Choroid plexus epithelial cell (primary cell): Measurements from ENCODE around the gene AVPR2.
A peak's percentile ranks its signal among the peaks of the same experiment; 100 is the strongest.

Experiments used
- DNase-seq: peaks from one replicate; pipeline ENCODE4 v3.0.0-alpha.2; 2010; ENCODE audit warnings: low read depth
- H3K4me3 ChIP-seq: 2 replicates; pipeline ENCODE4 v1.5.1; 2011; ENCODE audit warnings: low read depth, mild to moderate bottlenecking, control low read depth, low read length, moderate library complexity
- TF ChIP-seq, protein P1 (sequence below): conservative IDR thresholded peaks from 2 replicates; pipeline ENCODE4 v1.5.1; 2011; ENCODE audit warnings: low read depth, mild to moderate bottlenecking, control low read depth, inconsistent platforms, low read length, moderate library complexity

AVPR2 gene

DNA sequence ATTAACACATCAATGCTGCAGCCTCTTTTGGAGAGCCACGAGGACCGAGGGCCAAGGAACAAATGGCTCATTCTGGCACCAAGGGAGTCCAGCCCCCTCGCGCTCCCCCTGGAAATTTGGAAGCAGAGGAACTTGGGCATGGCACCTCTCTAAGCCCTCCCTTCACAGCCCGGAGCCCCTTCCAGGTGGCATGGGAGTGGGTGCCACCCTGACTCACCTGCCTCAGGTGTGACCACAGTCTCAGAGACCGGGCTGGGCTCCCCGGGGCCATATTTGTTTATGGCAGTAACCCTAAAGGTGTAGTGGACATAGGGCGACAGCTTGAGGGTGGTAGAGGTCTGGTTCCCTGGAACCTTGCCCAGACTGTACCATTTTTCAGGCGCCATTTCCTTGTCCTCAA lies 37.3 kb upstream of the AVPR2 start:
- no peak overlapping the region for H3K4me3 ChIP-seq
- DNase-seq = no peak
- TF ChIP-seq, protein P1, sequence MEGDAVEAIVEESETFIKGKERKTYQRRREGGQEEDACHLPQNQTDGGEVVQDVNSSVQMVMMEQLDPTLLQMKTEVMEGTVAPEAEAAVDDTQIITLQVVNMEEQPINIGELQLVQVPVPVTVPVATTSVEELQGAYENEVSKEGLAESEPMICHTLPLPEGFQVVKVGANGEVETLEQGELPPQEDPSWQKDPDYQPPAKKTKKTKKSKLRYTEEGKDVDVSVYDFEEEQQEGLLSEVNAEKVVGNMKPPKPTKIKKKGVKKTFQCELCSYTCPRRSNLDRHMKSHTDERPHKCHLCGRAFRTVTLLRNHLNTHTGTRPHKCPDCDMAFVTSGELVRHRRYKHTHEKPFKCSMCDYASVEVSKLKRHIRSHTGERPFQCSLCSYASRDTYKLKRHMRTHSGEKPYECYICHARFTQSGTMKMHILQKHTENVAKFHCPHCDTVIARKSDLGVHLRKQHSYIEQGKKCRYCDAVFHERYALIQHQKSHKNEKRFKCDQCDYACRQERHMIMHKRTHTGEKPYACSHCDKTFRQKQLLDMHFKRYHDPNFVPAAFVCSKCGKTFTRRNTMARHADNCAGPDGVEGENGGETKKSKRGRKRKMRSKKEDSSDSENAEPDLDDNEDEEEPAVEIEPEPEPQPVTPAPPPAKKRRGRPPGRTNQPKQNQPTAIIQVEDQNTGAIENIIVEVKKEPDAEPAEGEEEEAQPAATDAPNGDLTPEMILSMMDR = no peak

DNA sequence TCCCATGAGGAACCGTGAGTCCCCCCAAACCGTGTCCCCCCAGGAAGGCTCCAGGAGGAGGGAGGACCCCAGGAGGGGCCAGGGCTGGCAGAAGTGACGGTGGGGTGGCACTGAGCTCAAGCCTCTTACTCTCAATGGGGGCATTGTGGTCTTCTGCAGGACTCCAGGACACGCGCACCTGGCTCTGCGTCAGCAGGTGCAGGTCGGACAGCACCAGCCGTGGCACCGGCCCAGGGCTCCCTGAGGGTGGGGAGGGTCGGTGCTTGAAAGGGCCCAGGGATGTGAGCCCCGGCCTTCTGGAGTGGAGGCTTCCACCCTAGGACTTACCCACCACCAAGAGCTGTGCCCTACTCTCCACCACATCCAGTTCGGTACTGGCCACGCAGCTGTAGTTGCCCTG lies 36.8 kb upstream of the AVPR2 start:
- TF ChIP-seq, protein P1 = no peak
- H3K4me3 ChIP-seq = no peak overlapping the region
- no peak for DNase-seq

DNA sequence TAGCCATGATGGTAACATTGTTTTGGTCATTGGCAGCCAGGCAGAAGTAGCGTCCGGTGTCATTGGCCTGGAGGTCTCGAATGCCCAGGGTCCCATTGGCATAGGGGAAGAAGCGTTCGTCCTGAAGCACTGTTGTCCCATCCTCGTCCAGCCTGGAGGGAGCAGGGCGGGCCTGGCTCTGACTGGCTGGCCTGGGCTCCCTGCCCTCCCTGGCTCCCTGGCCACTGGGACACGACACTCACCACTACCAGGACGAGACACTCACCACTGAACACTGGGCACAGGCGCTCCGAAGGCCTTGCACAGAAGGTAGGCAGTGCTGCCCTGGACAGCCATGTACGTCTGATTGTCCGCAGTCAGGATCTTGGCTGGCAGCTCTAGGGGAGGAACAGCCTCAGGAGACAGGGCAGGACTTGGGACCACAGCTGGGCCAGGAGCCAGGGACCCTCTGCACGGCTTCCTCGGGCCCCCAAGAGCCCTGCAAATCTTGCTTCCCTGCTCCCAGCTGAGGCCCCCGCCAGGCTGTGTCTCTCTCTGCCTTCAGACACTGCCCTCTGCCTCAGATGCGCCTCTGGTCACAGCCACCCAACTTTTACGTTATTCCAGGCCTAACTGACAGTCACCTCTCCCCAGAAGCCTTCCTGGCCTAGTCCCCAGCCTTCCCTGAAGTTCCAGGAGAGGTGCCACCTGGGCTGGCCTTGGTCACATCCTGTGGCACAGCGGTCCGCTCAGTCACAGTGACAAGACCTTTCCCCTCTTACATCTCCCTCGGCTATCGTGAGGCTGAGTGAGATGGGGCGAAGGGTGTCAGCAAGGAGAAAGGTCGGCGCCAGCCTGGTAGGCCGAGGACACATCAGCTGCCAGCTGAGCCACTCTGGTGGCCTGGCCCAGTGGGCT lies 35.6 kb upstream of the AVPR2 start:
- DNase-seq = no peak
- TF ChIP-seq, protein P1 = no peak

DNA sequence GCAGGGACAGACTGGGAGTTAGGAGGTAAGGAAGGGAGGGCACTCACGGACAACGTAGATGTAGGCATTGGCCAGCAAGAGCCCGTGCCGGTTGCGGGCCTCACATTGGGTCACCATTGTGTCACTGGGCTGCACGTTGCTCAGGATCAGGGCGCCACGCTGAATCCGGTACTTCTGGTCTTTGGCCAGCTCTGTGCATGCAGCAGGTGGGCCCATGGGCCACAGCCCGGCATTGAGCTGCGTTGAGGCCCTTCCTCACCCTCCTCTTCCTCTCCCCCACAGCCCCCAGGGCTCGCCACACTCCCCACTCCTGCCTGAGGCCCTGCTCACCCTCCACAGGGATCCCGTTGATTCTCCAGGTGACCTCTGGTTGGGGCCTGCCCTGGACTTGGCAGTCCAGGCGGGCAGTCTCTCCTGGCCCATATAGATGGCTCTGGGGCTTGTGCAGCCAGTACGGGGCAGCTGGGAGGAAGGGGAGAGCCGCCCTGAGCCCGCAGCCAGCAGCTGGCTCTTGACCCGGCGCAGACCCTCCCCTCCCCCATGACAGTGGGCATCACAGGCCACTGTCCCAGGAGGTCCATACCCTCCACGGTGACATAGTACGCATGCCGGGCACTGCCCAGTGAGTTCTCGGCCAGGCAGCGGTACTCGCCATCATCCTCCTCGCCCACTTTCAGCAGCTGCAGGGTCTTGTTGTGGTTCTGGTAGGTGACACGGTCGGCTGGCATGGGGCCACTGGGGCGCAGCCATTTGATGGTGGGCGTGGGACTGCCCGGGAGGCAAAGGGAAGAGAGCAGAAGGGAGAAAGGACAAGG lies 34.8 kb upstream of the AVPR2 start:
- TF ChIP-seq, protein P1 = no peak
- no peak for DNase-seq
- H3K4me3 ChIP-seq = no peak overlapping the region

More for the DNA sequence above, 35.6 kb upstream of the AVPR2 start:
- no peak overlapping the region for H3K4me3 ChIP-seq

DNA sequence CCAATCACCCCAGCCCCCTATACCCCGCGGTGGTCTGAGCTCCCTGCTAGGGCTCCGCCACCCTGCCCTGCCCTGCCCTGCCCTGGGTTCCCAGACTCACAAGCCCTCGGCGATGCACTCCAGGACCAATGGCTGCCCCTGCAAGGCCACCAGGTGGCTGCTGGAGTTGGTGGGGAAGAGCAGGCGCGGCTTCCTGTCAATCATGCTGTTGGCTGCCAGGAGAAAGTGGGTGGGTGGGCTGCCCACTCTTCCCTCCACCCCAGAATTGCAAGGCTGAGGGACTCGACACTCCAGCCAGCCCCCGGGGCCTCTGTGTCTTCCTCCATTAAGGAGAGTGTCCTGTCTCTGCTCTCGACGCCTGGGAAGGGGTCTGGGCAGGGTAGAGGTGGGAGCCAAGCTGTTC lies 34.2 kb upstream of the AVPR2 start:
- DNase-seq = no peak
- H3K4me3 ChIP-seq = no peak overlapping the region
- TF ChIP-seq, protein P1 = no peak

DNA sequence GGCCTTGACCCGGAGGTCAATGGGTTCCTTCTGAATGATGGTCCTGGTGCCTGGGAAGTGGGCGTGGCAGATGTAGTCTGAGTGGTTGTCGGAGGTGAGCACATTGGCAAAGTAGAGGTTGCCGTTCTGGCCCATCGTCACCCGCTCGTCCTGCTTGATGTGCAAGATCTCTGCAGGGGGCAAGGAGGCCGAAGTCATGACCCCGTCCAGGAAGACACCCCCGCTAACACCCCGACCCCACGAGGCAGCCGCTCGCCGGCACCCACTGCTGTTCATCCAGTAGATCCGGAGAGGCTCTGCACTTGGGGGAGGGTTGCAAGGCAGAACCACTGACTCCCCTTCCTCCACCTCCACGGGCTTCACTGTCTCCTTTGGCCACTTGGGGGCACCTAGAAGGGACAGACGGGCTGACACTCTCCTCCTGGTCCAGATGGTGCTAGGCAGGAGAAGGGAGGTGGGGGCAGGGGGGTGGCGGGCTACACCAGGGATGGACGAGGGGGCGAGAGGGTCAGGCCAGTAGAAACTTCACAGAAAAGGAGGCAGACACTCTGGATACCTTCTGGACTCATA lies 33.6 kb upstream of the AVPR2 start:
- TF ChIP-seq, protein P1 = peak; percentile 9
- H3K4me3 ChIP-seq = no peak overlapping the region
- DNase-seq = no peak
